Right ventricle myocardium inferior (tissue), 1 donor: Measurements from ENCODE around the gene WDR88. TPM values are rescaled to one million over a fixed set of nuclear protein-coding genes. Genes with fewer than 3 reads are reported as not detected.

Experiments
- ATAC-seq: fragments of 200-7000 bp; cut with Tn5 transposase; one replicate; pipeline ENCODE4 v1.9.1; 2020; ENCODE audit warnings: mild to moderate bottlenecking, moderate library complexity
- DNase-seq: peaks from one replicate; pipeline ENCODE4 v3.0.0; 2021; ENCODE audit errors: missing footprints
- intact Hi-C: fragments of 100-400 bp; cut with DNase I; formaldehyde crosslinking; loops from one replicate; pipeline ENCODE4 v1.11.0; 2022
- total RNA-seq: library from RNA; stranded (reverse); fragmentation: NEBNext Ultra II Directional; extraction: Animal tissue kit (Norgen Biotek cat#: 25700); gene quantifications from one replicate; pipeline ENCODE4 v1.2.1, GENCODE V29; 2021
- donor health status: DM: no; HTN: yes; CAD: no; lungs with severe emphysema.

Gene WDR88
- total RNA-seq, 1 donor from 2014 or later, result not detected

DNA sequence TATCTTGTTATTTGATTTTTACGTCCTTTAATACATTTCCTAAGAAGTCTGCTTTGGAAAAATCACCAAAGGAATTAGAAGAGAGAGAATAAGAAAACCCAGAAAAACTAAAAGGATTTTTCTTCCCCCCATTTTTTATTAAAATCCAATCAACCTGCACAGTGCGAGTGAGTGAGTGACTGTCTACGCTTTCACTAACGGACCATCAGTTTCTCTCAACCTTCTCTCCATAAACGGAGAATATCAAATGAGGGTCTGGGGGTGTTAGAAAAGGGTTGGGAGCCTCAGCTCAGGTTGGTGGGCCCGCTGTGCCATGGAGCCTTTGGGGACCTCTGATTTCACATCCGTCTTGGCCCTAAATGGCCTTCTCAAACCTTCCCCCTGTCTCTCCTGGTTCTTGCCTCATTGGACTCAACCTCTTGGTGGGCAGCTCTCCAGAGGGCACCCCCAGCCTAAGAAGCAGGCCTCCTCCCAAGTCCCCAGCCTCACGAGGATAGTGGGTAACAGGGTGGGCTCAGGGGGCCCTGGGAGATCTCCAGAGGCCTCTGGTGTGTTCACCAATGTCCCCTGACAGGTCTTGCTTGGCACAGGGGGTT, 61.5 kb downstream of the WDR88 start:
- DNase-seq (peak; percentile 57), ATAC-seq (no peak)
- intact Hi-C loops, result no loop called here

- intact Hi-C loops, result no loop called here
- ATAC-seq, result peak; percentile 76
- DNase-seq, result peak; percentile 84
Observed at GRCh38 chr19:33193865-33194362, 62.0 kb downstream of the WDR88 start, which contains the start of gene LRP3. Gene LRP3 (plus strand): TSS chr19:33194330. CDS start chr19:33194786, 456 bp downstream.

- intact Hi-C loops, result no loop called here
- ATAC-seq, result peak; percentile 21
Observed at GRCh38 chr19:33194532-33194885, 62.6 kb downstream of the WDR88 start.

DNA sequence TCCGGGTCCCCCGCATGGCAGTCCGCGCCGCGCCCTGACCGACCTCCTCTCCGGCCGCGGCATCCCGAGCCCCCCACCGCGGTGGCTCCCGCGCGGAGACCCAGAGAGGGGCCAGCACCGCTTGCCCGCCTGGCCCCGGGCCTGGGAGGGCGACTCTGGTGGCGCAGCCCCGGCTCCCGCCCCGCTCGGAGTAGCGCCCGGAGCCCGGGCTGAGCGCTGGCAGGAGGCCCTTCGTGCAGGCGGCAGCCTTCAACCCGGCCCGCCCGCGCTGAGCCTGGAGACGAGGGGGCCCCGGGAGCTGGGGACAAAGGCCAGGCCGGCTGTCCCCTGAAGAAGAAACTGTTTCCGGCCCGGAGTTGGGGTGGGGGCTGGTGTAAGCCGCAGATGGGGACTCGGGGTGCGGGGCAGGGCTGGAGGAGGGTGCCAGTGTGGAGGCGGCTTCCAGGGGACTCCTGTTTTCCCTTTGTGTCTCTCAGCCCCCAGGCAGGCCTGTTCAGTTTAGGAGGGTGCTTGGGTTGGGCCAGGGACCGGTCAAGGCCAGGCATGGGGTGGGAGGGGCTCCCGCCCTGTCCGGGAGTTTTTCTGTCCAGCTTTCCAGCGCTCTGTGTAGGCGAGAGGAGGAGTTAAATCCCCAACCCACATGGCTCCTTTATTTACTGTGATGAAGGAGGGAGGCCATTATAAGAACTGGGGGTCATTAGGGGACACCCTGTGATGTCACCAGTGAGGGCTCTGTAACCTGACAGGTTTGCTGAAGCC, 63.2 kb downstream of the WDR88 start:
- ATAC-seq, result peak; percentile 78
- DNase-seq, result peak; percentile 71
- intact Hi-C loops, result no loop called here

More at GRCh38 chr19:33194532-33194885, 62.6 kb downstream of the WDR88 start:
- DNase-seq, result peak; percentile 74

GRCh38 chr19:33195645-33196347, 63.9 kb downstream of the WDR88 start:
- DNase-seq, result peak; percentile 18
- intact Hi-C loops, result no loop called here
- no peak for ATAC-seq

GRCh38 chr19:33196446-33197193, 64.7 kb downstream of the WDR88 start:
- ATAC-seq (no peak), DNase-seq (peak; percentile 30)
- intact Hi-C loops, result no loop called here

DNA sequence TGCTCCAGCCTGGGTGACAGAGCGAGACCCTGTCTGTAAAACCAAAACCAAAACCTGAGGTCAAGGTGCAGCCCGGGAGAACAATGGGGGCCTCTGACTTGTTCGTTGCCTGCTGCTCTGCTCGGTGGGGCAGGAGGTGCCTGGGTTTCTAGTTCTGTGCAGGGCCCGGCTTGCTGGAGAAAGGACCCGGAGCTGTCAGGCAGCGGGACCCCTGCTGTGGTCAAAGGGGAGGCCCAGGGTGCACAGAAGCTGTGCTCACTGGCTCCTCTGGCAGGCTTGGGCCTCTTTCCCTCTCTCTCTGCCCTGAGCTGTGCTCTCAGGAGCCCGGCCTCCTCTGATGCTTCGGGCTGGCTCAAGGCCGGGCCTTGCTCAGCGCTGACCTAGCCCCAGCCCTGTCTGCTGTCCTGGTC, 65.7 kb downstream of the WDR88 start:
- ATAC-seq (no peak), DNase-seq (peak; percentile 2)
- intact Hi-C loops, result no loop called here

DNA sequence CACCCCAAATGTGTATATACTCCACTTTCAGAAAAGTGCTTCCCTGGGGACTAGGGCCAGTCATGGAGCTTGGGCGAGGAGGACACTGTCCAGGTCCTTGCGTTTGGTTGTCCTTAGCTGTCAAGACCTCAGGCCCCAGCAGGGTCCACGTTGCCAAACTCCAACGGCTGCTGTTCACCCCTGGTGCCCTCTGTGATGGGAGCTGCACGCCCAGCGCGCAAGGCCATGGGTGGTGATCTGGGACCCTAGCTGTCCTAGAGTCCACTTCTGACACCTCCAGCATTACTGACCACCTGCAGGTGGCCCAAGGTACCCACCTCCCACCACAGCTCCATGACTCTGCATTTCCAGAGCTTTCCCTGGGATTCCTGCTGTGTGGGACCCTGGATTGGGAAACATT, 66.3 kb downstream of the WDR88 start:
- intact Hi-C loops, result no loop called here
- DNase-seq, result peak; percentile 0
- ATAC-seq, result no peak

- DNase-seq (peak; percentile 20), ATAC-seq (no peak)
- intact Hi-C loops, result no loop called here
Observed at GRCh38 chr19:33199441-33200265, 67.7 kb downstream of the WDR88 start.

DNA sequence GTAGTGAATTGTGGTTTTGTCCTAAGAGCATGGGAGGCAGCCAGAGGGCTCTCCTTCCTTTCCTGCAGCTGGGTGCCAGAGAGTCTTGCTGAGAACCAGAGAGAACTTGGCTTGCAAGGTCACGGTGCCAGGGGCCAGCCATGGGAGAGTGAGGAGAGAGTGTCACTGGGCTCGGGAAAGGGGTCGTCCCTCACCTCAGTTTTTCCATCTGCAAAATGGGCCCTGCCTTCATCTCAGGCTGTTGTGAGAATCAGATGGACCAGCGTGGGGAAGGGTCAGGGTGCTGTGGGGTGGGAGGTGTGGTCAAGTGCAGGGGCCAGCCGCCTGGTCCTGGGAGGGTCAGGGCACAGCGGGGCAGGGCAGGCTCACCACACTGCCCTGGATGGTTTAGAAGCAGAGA, 69.6 kb downstream of the WDR88 start:
- no peak for ATAC-seq

GRCh38 chr19:33201886-33202545, 70.1 kb downstream of the WDR88 start:
- intact Hi-C loops, result no loop called here
- no peak for ATAC-seq
- no peak for DNase-seq

More for the DNA sequence above, 69.6 kb downstream of the WDR88 start:
- intact Hi-C loops, result no loop called here
- DNase-seq, result peak; percentile 13

DNA sequence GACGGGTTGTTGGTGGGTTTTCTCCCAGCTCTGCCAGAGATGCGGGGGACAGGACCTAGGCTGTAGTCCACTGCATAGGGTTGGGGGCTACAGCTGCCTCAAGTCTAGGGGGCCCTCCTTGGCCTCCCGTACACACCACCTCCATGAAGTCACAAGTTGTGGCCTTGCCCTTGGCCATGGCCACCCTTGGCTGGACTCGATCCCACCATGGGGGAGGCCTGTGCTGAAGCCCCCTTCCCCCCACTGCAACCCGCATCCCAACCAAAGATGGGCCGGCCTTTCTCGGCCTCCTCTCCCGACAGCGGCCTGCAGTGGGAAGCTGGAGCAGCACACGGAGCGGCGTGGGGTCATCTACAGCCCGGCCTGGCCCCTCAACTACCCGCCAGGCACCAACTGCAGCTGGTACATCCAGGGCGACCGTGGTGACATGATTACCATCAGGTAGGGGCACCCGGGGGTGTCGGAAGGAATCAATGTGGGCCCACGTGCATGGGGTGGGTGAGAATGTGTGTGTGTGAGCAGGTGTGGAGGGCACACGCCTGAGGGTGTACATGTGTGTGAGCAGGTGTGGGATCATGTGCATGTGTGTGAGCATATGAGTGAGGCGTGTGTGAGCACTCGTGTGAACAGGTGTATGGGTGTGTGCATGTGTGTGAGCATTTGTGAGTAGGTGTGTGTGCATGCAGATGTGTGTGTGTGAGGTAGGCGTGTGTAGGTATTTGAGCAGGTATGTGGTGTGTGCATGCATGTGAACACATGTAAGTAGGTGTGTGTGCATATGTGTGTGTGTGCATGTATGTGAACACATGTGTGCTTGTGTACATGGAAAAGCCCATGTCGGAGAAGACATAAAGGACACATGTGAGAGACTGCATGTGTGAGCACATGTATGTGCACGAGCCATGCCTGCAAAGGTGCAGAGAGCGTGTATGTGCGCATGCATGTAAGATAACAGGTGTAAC, 70.9 kb downstream of the WDR88 start:
- intact Hi-C loops, result no loop called here
- ATAC-seq (no peak), DNase-seq (peak; percentile 45)

DNA sequence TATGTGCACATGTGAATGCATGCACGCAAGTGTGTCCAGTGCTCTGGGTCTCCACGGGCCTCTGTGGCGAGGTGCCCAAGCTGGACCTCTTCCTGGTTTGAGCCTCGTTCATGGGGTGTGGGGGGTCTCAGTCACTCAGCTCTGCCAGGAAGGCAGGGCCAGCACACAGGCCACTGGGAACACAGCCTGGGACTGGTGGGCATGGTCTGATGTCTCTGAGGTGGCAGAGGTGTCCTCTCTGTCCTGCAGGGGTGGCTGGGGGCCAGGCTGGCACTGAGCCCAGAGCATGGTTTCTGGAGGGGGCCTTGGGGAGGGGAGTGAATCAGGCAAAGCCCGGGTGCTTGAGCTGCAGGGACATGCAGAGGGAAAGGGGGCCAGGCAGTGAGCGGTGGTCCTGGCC, 71.6 kb downstream of the WDR88 start:
- peak; percentile 37 for DNase-seq
- intact Hi-C loops, result no loop called here
- no peak for ATAC-seq

DNA sequence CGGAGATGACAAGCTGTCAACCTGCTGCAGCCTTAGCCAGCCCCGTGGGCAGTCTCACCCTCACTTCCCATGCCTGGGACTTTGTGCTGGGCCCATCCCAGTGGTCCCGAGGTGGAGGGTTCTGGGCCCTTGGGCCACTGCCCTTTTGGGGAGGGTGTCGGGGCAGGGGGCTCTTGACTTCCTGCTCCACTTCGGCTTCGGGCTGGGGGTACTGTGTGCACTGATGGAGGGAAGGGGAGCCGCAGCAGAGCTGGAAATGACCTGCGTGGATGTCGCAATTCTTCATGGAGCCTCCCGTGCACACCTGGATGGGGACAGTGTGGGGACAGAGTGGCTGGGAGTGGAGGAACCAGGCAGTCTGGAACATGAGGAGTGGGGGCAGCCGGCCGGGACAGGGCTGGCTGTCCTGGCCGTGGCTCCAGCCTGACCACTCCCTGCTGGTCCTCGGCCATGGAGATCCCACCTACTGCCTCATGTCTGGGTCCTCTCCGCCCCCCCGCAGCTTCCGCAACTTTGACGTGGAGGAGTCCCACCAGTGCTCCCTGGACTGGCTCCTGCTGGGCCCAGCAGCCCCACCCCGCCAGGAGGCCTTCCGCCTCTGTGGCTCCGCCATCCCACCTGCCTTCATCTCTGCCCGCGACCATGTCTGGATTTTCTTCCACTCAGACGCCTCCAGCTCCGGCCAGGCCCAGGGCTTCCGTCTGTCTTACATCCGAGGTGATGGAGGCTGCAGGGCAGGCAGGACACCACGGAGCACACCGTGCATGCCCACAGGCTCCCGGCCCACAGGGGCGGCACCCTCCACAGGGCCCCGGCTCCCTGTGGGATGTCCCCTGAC, 72.4 kb downstream of the WDR88 start:
- peak; percentile 23 for DNase-seq
- ATAC-seq, result no peak
- intact Hi-C loops, result no loop called here

DNA sequence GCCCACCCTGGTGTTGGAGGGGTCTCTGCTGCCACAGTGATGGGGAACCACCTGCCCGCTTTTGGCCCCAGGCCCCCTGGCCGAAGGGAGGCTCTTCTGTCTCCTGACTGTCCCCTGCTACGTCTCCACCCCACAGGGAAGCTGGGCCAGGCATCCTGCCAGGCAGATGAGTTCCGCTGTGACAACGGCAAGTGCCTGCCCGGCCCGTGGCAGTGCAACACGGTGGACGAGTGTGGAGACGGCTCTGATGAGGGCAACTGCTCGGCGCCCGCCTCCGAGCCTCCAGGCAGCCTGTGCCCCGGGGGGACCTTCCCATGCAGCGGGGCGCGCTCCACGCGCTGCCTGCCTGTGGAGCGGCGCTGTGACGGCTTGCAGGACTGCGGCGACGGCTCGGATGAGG, 73.2 kb downstream of the WDR88 start:
- intact Hi-C loops, result no loop called here
- ATAC-seq, result no peak
- peak; percentile 37 for DNase-seq
